Progenitor cell of endocrine pancreas (in vitro differentiated cells): ENCODE data around the gene C1orf94. TPM values are rescaled to one million over a fixed set of nuclear protein-coding genes. Genes with fewer than 3 reads are reported as not detected.
"Not testable (repeated sequence)": the region's sequence is repeated elsewhere in the genome, so short reads cannot be mapped to it uniquely, and the experiment has no call there.

ENCODE experiments used
- DNase-seq: peaks from one replicate; pipeline ENCODE4 v3.0.0; 2021; ENCODE audit warnings: low spot score; ENCODE audit not compliant: unreplicated experiment
- H3K27ac Mint-ChIP-seq: 2 replicates; pipeline ENCODE4 v1.8.0; 2021; ENCODE audit warnings: mild to moderate bottlenecking, moderate library complexity, mixed read lengths
- H3K27me3 Mint-ChIP-seq: 2 replicates; pipeline ENCODE4 v1.8.0; 2021; ENCODE audit warnings: mixed read lengths
- H3K36me3 Mint-ChIP-seq: 2 replicates; pipeline ENCODE4 v1.8.0; 2022; ENCODE audit warnings: mixed read lengths; ENCODE audit not compliant: insufficient read depth
- H3K4me1 Mint-ChIP-seq: 2 replicates; pipeline ENCODE4 v1.8.0; 2021; ENCODE audit warnings: low read depth, mixed read lengths
- H3K4me3 Mint-ChIP-seq: 2 replicates; pipeline ENCODE4 v1.8.0; 2021; ENCODE audit warnings: low read depth, mild to moderate bottlenecking, moderate library complexity, mixed read lengths
- H3K9me3 Mint-ChIP-seq: 2 replicates; pipeline ENCODE4 v1.8.0; 2021; ENCODE audit warnings: low read depth, mixed read lengths
- total RNA-seq: library from RNA; stranded (reverse); gene quantifications from 2 replicates; pipeline ENCODE4 v1.2.1, GENCODE V29; 2021
- TF ChIP-seq, protein P1 (sequence below): fragments of 200-600 bp; sonication (generic); IDR thresholded peaks from one replicate; pipeline ENCODE4 v1.5.0; 2021; ENCODE audit warnings: antibody characterized with exemption, mild to moderate bottlenecking; ENCODE audit not compliant: unreplicated experiment

Gene C1orf94
- total RNA-seq, 1 donor from 2014 or later: not detected

DNA sequence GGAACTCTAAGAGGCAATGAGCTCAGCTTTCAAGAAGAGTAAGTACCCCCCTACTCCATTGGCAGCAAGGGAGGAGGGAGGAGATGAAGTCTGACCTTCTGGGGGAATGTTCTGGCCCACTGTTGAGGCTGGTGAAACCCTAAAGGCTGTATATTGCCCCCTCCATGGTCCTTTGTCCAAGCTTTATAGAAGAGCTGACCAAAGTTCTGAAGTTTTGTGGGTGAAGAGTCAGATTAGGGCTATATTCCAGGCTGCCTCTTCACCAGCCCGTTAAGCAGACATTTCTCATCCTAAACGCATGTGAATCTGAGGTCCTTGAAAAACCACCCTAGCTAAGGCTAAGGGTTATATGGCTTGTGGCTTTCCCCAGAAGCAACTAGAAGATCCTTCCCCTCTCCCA, 1.4 kb downstream of the C1orf94 start:
- H3K27ac Mint-ChIP-seq: no peak overlapping the region
- H3K27me3 Mint-ChIP-seq: peaks cover 50% of the 10 kb centered on the region
- no peaks in the 10 kb centered on the region for H3K4me1 Mint-ChIP-seq
- H3K4me3 Mint-ChIP-seq: no peak overlapping the region
- H3K9me3 Mint-ChIP-seq: no peaks in the 10 kb centered on the region
- H3K36me3 Mint-ChIP-seq: no peaks in the 10 kb centered on the region
- TF ChIP-seq, protein P1, sequence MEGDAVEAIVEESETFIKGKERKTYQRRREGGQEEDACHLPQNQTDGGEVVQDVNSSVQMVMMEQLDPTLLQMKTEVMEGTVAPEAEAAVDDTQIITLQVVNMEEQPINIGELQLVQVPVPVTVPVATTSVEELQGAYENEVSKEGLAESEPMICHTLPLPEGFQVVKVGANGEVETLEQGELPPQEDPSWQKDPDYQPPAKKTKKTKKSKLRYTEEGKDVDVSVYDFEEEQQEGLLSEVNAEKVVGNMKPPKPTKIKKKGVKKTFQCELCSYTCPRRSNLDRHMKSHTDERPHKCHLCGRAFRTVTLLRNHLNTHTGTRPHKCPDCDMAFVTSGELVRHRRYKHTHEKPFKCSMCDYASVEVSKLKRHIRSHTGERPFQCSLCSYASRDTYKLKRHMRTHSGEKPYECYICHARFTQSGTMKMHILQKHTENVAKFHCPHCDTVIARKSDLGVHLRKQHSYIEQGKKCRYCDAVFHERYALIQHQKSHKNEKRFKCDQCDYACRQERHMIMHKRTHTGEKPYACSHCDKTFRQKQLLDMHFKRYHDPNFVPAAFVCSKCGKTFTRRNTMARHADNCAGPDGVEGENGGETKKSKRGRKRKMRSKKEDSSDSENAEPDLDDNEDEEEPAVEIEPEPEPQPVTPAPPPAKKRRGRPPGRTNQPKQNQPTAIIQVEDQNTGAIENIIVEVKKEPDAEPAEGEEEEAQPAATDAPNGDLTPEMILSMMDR: no peak
- no peak for DNase-seq

DNA sequence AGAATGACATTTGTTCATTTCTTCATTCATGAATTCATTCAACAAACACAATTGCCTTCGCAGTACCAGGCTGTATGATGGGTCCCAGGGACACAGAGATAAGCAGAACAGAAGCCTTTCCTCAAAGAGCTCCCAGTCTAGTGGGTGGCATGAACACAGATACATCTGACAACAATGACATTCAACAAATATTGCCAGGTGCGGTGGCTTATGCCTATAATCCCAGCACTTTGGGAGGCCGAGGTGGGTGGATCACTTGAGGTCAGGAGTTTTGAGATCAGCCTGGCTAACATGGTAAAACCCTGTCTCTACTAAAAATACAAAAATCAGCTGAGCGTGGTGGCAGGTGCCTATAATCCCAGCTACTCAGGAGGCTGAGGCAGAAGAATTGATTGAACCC, 6.7 kb downstream of the C1orf94 start:
- DNase-seq, H3K4me3 Mint-ChIP-seq, H3K27ac Mint-ChIP-seq, H3K36me3 Mint-ChIP-seq, H3K4me1 Mint-ChIP-seq, H3K9me3 Mint-ChIP-seq: not testable (repeated sequence)
- peaks cover 42% of the 10 kb centered on the region for H3K27me3 Mint-ChIP-seq

DNA sequence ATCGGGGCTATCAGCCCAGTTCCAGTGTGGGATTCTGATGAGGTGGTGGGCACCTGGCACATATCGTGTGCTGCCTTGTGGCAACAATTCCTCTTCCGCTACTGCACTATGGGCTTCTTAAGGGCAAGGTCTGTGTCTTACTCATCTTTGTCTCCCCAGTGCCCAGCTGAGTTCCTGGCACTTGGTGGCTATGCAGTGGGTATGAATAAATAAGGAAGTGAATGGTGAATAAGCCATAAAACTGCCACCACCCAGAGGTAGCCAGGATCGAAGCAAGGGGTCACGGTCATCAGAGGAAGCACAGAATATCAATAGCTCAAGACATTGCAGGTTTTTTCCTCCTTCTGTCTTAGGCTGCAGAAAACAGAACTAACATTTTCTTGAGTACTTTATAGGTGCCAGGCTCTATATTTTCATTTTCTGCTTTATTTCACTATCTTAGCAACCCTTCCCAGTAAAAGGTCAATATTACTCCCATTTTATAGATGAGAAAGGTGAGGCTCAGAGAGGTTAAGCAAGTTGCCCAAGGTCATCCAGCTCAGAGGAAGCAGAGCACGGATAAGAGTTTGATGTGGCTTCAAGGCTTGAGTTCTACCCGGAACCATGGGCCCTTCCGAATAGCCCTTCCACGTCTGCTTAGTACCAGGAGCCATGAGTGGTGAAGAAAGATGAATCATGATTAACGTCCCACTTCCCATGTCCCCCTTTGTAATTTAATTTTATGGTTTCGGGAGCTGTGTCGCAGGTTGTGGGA, 10.2 kb downstream of the C1orf94 start:
- Mint-ChIP-seq H3K27me3 (peaks cover 36% of the 10 kb centered on the region), H3K4me1 (no peaks in the 10 kb centered on the region)
- TF ChIP-seq, protein P1: no peak

DNA sequence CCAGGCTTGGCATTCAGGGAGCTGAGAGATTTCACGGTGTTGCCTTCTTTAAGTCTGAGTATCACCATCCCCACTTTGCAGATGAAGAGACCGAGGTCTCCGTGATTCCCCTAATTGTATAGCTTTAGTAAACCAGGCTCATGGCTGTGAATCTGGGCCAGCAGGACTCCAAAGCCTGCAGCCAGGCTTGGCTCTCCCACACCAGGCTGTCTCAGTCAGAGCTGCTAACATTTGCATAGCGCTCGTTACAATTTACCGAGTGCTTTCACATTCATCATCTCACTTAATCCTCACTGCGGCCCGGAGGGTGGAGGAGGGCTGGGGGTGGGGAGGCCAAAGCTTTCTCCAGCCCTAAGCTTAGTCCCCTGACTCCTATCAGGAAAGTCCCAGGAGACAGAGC, 11.7 kb downstream of the C1orf94 start:
- no peaks in the 10 kb centered on the region for H3K4me1 Mint-ChIP-seq
- peaks cover 3% of the 10 kb centered on the region for H3K9me3 Mint-ChIP-seq
- TF ChIP-seq, protein P1: no peak
- no peak overlapping the region for H3K27ac Mint-ChIP-seq
- no peak overlapping the region for H3K4me3 Mint-ChIP-seq
- H3K27me3 Mint-ChIP-seq: peaks cover 41% of the 10 kb centered on the region
- H3K36me3 Mint-ChIP-seq: no peaks in the 10 kb centered on the region
- DNase-seq: no peak

More for the DNA sequence above, 10.2 kb downstream of the C1orf94 start:
- peaks cover 3% of the 10 kb centered on the region for H3K9me3 Mint-ChIP-seq
- H3K36me3 Mint-ChIP-seq: no peaks in the 10 kb centered on the region
- no peak overlapping the region for H3K27ac Mint-ChIP-seq
- no peak for DNase-seq
- H3K4me3 Mint-ChIP-seq: no peak overlapping the region

DNA sequence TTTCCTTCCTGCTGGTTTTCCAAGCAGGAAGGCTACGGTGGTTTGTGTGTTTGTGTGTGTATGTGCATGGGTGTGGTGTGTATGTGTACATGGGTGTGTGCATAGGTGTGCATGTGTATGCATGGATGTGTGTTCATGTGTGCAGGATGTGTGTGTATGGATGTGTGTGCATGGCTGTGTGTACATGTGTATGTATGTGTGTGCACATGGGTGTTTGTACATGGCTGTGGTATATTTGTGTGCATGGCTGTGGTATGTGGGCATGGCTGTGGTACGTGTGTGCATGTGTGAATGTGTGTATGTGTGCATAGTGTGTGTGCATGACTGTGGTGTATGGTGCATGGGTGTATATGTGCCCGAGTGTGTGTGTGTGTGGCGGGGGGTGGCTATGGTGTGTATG, 12.3 kb downstream of the C1orf94 start:
- TF ChIP-seq, protein P1: no peak
- Mint-ChIP-seq H3K9me3 (peaks cover 3% of the 10 kb centered on the region), H3K27me3 (peaks cover 39% of the 10 kb centered on the region), H3K36me3 (no peaks in the 10 kb centered on the region), H3K4me1 (no peaks in the 10 kb centered on the region), H3K27ac (no peak overlapping the region), H3K4me3 (no peak overlapping the region)
- no peak for DNase-seq

DNA sequence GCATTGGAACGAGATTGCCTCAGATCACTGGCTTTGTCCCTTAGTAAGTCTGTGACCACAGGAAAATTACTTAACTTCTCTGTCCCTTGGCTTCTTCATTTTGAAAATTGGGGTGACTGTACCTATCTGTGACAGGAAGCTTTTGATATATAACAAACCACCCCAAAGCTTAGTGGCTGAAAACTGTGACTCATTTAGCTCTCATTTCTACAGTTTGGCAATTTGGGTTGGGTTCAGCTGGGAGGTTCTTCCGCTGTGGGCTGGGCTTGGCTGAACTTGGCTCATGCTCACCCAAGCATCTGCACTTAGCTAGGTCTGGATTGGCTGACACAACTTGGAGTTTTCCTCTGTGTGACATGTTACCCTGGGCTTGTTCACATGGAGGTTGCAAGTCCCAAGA, 14.0 kb downstream of the C1orf94 start:
- H3K36me3 Mint-ChIP-seq: no peaks in the 10 kb centered on the region
- H3K27me3 Mint-ChIP-seq: peaks cover 33% of the 10 kb centered on the region
- H3K4me1 Mint-ChIP-seq: peaks cover 4% of the 10 kb centered on the region
- no peak overlapping the region for H3K27ac Mint-ChIP-seq
- no peak overlapping the region for H3K4me3 Mint-ChIP-seq
- TF ChIP-seq, protein P1: no peak
- peaks cover 3% of the 10 kb centered on the region for H3K9me3 Mint-ChIP-seq
- DNase-seq: no peak
